HCT116 (cell line): ENCODE data around the gene MUS81. TPM values are rescaled to one million over a fixed set of nuclear protein-coding genes. Genes with fewer than 3 reads are reported as not detected.

Source experiments
- ATAC-seq: fragments of 200-7000 bp; cut with Tn5 transposase; 2 replicates; pipeline ENCODE4 v1.9.1; 2020; ENCODE audit warnings: mild to moderate bottlenecking, moderate library complexity
- BruUV-seq: library from RNA; stranded (reverse); fragments of 400-500 nt; replicated peaks from 2 replicates; lab custom pipeline; 2021; lab: Mats Ljungman, UMichigan
- CTCF ChIA-PET: fragments of 300-600 bp; sonication (Branson Sonifier 250); formaldehyde crosslinking; loops from one replicate; lab custom pipeline; 2021; ENCODE audit warnings: antibody characterized with exemption; lab: Charles Lee
- POLR2A ChIA-PET: fragments of 300-600, 350-600 bp; sonication (Branson Sonifier 250); formaldehyde crosslinking; loops from one replicate; lab custom pipeline; 2021; ENCODE audit warnings: antibody characterized with exemption; lab: Charles Lee
- RAD21 ChIA-PET, 2 experiments: fragments of 300-600 bp; sonication (Branson Sonifier 250); formaldehyde crosslinking; loops; one replicate each; lab custom pipeline; 2023; ENCODE audit warnings: low total read pairs in 2 of 2; ENCODE audit not compliant: uncharacterized antibody in 2 of 2, unreplicated experiment in 2 of 2, low non-redundant PET in 1 of 2; lab: Charles Lee
- DNase-seq: peaks from one replicate; pipeline ENCODE4 v3.0.0-alpha.2; 2010; ENCODE audit warnings: low read depth, low spot score
- H2AFZ ChIP-seq: fragments of 200-600 bp; shearing (Covaris generic), sonication (generic); 2 replicates; pipeline ENCODE4 v1.6.1; 2017; ENCODE audit warnings: low read depth, mixed run types, mixed read lengths, antibody characterized with exemption, low read length; ENCODE audit not compliant: poor library complexity, severe bottlenecking
- H3K27ac ChIP-seq: 2 replicates; pipeline ENCODE4 v1.5.1; 2012; ENCODE audit warnings: low read depth, low read length
- H3K27me3 ChIP-seq: fragments of 200-600 bp; sonication (generic); 2 replicates; pipeline ENCODE4 v1.6.1; 2016; ENCODE audit warnings: mixed run types, low read length, mixed read lengths; ENCODE audit not compliant: insufficient read depth
- H3K36me3 ChIP-seq, 2 experiments: fragments of 200-500 bp in 1 of 2; fragments of 200-600 bp in 1 of 2; sonication (Bioruptor generic) in 1 of 2; sonication (generic) in 1 of 2; 2 replicates each; pipeline versions ENCODE4 v1.5.1 to v1.6.1; 2014 to 2016; ENCODE audit warnings: low read length in 2 of 2, inconsistent platforms in 1 of 2, mixed read lengths in 1 of 2, mixed run types in 1 of 2; ENCODE audit not compliant: insufficient read depth in 2 of 2, control insufficient read depth in 1 of 2
- H3K4me1 ChIP-seq, 2 experiments: fragments of 200-600 bp in 1 of 2; sonication (generic) in 1 of 2; 2 replicates each; pipeline versions ENCODE4 v1.5.1 to v1.6.1; 2012 to 2017; ENCODE audit warnings: low read length in 2 of 2, inconsistent platforms in 1 of 2, mild to moderate bottlenecking in 1 of 2, mixed read lengths in 1 of 2, mixed run types in 1 of 2, moderate library complexity in 1 of 2; ENCODE audit not compliant: insufficient read depth in 2 of 2, control insufficient read depth in 1 of 2
- H3K4me2 ChIP-seq: fragments of 200-600 bp; sonication (generic); 2 replicates; pipeline ENCODE4 v1.6.1; 2017; ENCODE audit warnings: mixed run types, low read length, mixed read lengths
- H3K4me3 ChIP-seq, 2 experiments: fragments of 200-600 bp in 1 of 2; sonication (generic) in 1 of 2; replicated peaks in 1 of 2; 2 replicates each; pipeline ENCODE4 v1.5.1; 2011 to 2016; ENCODE audit warnings: low read length in 2 of 2, control low read depth in 1 of 2, low read depth in 1 of 2, mild to moderate bottlenecking in 1 of 2, mixed read lengths in 1 of 2, mixed run types in 1 of 2
- H3K79me2 ChIP-seq: fragments of 200-600 bp; sonication (generic); 2 replicates; pipeline ENCODE4 v1.6.1; 2017; ENCODE audit warnings: mild to moderate bottlenecking, mixed run types, low read length, moderate library complexity, mixed read lengths; ENCODE audit not compliant: insufficient read depth
- H3K9ac ChIP-seq: fragments of 200-600 bp; sonication (generic); 2 replicates; pipeline ENCODE4 v1.6.1; 2016; ENCODE audit warnings: low read length, mixed read lengths
- H3K9me2 ChIP-seq: fragments of 200-600 bp; sonication (generic), shearing (Covaris generic); 2 replicates; pipeline ENCODE4 v1.6.1; 2017; ENCODE audit warnings: mixed run types, mild to moderate bottlenecking, moderate library complexity; ENCODE audit not compliant: insufficient read depth
- H3K9me3 ChIP-seq, 2 experiments: fragments of 200-500 bp in 1 of 2; fragments of 200-600 bp in 1 of 2; sonication (Bioruptor generic) in 1 of 2; sonication (generic) in 1 of 2; 2 replicates each; pipeline ENCODE4 v1.6.1; 2014 to 2017; ENCODE audit warnings: low read length in 2 of 2, mixed read lengths in 2 of 2, inconsistent platforms in 1 of 2, low read depth in 1 of 2, mild to moderate bottlenecking in 1 of 2, mixed run types in 1 of 2, moderate library complexity in 1 of 2; ENCODE audit not compliant: control insufficient read depth in 1 of 2, insufficient read depth in 1 of 2
- H4K20me1 ChIP-seq: fragments of 200-600 bp; sonication (generic), shearing (Covaris generic); 2 replicates; pipeline ENCODE4 v1.6.1; 2017; ENCODE audit warnings: mixed run types, mild to moderate bottlenecking, moderate library complexity; ENCODE audit not compliant: insufficient read depth
- JUND ChIP-seq: IDR thresholded peaks from 2 replicates; pipeline ENCODE4 v1.6.1; 2012
- POLR2A ChIP-seq: IDR thresholded peaks from 2 replicates; pipeline ENCODE4 v1.7.0; 2011; ENCODE audit warnings: borderline replicate concordance; ENCODE audit not compliant: insufficient read depth, insufficient read length; ENCODE audit errors: extremely low read depth
- POLR2AphosphoS5 ChIP-seq: IDR thresholded peaks from 2 replicates; pipeline ENCODE4 v1.6.1; 2011; ENCODE audit warnings: mild to moderate bottlenecking, low read depth, low read length, moderate library complexity
- SIN3A ChIP-seq: IDR thresholded peaks from 2 replicates; pipeline ENCODE4 v1.6.1; 2012; ENCODE audit warnings: low read depth
- TCF7L2 ChIP-seq: IDR thresholded peaks from 2 replicates; pipeline ENCODE4 v1.7.0; 2011; ENCODE audit warnings: borderline replicate concordance, inconsistent platforms; ENCODE audit not compliant: insufficient read depth, insufficient read length; ENCODE audit errors: extremely low read depth
- YY1 ChIP-seq: IDR thresholded peaks from 2 replicates; pipeline ENCODE4 v1.6.1; 2011; ENCODE audit warnings: low read length, low read depth, moderate library complexity, mild to moderate bottlenecking; ENCODE audit not compliant: insufficient replicate concordance; ENCODE audit errors: extremely low read depth
- ZFX ChIP-seq: fragments of 450-650 bp; IDR thresholded peaks from 2 replicates; pipeline ENCODE4 v1.6.1; 2017
- intact Hi-C: fragments of 100-400 bp; cut with micrococcal nuclease; formaldehyde crosslinking; loops from 2 replicates; pipeline ENCODE4 v1.10.0; 2022
- total RNA-seq: library from RNA; stranded (reverse); gene quantifications from one replicate; pipeline ENCODE4 v1.2.1, GENCODE V29; 2021; ENCODE audit not compliant: unreplicated experiment

MUS81 gene
- total RNA-seq, 1 experiment from 2014 or later = 47.2 TPM

DNA sequence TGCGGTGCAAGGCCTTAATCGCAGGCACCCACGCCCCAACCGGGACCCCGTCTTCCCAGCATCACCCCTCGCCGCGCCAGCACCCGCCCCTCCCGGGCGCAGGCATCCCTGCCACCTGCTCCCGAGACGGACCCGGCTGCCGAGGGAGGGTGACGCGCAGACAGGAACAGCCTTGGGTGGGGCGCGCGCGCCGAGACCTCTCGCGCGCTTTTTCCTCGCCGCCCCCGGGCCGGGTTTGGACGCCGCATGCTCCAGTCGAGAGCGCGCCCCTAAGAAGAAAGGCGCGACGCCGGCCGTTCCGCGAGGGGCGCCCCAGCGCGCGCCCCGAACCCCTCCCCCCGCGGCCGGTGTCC, 2.8 kb upstream of the MUS81 start:
- intact Hi-C loops = no loop called here
- Histone ChIP-seq H4K20me1 (peaks cover 15% of the 10 kb centered on the region; the same call in 1 of the 2 replicates), H3K27me3 (no peaks in the 10 kb centered on the region), H3K9ac (peak overlapping the region; percentile 87), H2AFZ (no peak overlapping the region), H3K9me3 (no peaks in the 10 kb centered on the region), H3K4me2 (peak overlapping the region; percentile 77), H3K4me3 (peak overlapping the region; percentile 85 to 100), H3K27ac (peak overlapping the region; percentile 97), H3K36me3 (peaks cover 31 to 45% of the 10 kb centered on the region in 2 experiments), H3K9me2 (no peaks in the 10 kb centered on the region), H3K4me1 (peaks cover 23 to 44% of the 10 kb centered on the region in 2 experiments), H3K79me2 (peaks cover 59% of the 10 kb centered on the region)
- ATAC-seq = no peak; the same call in 1 of the 2 replicates
- no peak for DNase-seq
- peak; percentile 75 for TF ChIP-seq ZFX
- TF ChIP-seq YY1 = no peak
- POLR2A ChIA-PET = interaction anchor here (0.6 to 5.3 kb wide), 6 partner anchors 9 to 311 kb away, joined by 4 to 84 read pairs (median 8); partner anchors contain the start of genes CCDC85B, FIBP and KAT5
- CTCF ChIA-PET = interaction anchor here (4.3 kb wide), 1 partner anchor 33 kb away, joined by 82 read pairs; the partner anchor contains the start of genes CCDC85B and FIBP
- RAD21 ChIA-PET = no interaction called here
- no TSS peak for BruUV-seq

DNA sequence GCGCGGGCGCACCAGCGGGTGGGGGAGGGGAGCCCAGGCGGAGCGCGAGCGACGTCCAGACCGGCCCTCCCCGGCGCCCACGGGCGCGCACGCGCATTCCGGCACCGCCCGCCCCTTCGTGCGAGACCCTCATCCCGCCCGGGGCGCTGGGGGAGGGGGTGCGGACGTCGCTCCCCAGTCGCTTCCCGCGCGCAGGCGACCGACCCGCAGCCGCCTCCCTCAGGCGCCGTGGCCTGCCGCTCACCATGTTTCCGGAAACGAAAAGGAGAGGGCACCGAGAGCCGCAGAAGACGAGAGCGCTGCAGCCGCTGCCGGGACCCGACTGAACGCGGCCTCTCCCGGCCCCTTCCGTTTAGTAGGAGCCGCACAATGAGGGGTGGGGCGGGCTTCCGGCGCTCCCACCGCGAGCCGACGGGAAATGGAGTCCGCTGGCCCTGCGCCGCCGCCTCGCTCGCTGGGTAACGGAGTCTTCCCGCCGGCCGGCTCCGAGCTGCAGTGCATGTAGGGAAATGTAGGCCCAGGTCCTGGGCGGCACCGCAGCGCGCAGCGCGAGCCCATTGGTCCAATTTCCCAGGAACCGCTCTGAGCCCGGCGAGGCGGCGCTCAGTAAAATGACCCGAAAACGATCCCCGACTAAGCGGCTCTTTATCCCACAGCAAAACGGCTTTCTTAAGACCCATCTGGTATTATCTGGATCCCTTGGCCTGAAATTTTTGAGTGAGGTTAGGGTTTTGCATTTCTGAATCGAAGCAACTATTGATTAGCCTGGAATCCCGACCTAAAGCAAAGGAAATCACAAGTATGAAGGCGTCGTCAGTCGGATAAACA, 2.2 kb upstream of the MUS81 start, which contains the start of gene CFL1:
Gene CFL1, minus strand, starts transcription at position 328 of the 828 bp plus-strand sequence. Its CDS starts 81 bp downstream, at position 247.
- ATAC-seq = peak; percentile 62
- H3K9me2 ChIP-seq = no peaks in the 10 kb centered on the region
- peak within 1 kb of the TSS; percentile 85 to 100 for H3K4me3 ChIP-seq
- H3K27ac ChIP-seq = peak within 1 kb of the TSS; percentile 97
- CTCF ChIA-PET = interaction anchor here (0.6 to 4.3 kb wide), 3 partner anchors 27 to 78 kb away, joined by 4 to 82 read pairs (median 16); partner anchors contain the start of genes AP5B1, CCDC85B and FIBP
- peak; percentile 99 for TF ChIP-seq POLR2AphosphoS5
- peak; percentile 96 for TF ChIP-seq POLR2A
- no peak for TF ChIP-seq JUND
- no peak for TF ChIP-seq SIN3A
- TF ChIP-seq TCF7L2 = peak; percentile 62
- peaks cover 62% of the 10 kb centered on the region for H3K79me2 ChIP-seq
- DNase-seq = peak; percentile 92
- POLR2A ChIA-PET = interaction anchor here (0.6 to 5.3 kb wide), 15 partner anchors 10 to 530 kb away, joined by 3 to 84 read pairs (median 4); partner anchors contain the start of genes CCDC85B, FIBP, KAT5 and PCNX3
- intact Hi-C loops = loop anchor here (1.0 kb wide), 1 partner anchor 146 kb away; the partner anchor contains the start of gene KAT5
- peak within 1 kb of the TSS; percentile 77 for H3K4me2 ChIP-seq
- H3K4me1 ChIP-seq = peaks cover 23 to 44% of the 10 kb centered on the region in 2 experiments
- peaks cover 15% of the 10 kb centered on the region; the same call in 1 of the 2 replicates for H4K20me1 ChIP-seq
- no peaks in the 10 kb centered on the region for H3K27me3 ChIP-seq
- no peaks in the 10 kb centered on the region for H3K9me3 ChIP-seq
- peak within 1 kb of the TSS; percentile 50 for H2AFZ ChIP-seq
- H3K9ac ChIP-seq = peak within 1 kb of the TSS; percentile 99
- H3K36me3 ChIP-seq = peaks cover 27 to 43% of the 10 kb centered on the region in 2 experiments
- no TSS peak for BruUV-seq
- RAD21 ChIA-PET = no interaction called here
